ENCODE measurements around the gene HPS5. TPM values are rescaled to one million over a fixed set of nuclear protein-coding genes. Genes with fewer than 3 reads are reported as not detected.
"Not testable (repeated sequence)": the region's sequence is repeated elsewhere in the genome, so short reads cannot be mapped to it uniquely, and the experiment has no call there.

The HPS5 gene
- total RNA-seq, 1 donor = 30.2 TPM

DNA sequence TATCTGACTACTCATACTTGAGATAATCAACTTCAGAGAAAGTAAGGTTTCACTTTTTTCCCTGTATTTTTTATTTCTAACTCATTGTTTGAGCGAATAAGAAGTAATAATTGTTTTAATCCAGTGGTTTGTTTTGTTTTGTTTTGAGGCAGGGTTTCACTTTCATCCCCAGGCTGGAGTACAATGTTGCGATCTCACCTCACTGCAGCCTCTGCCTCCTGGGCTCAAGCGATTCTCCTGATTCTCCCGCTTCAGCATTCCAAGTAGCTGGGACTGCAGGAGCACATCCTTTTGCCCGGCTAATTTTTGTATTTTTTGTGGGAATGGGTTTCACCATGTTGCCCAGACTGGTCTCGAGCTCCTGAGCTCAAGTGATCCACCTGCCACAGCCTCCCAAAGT lies 9.0 kb upstream of the HPS5 start:
- H3K27me3 ChIP-seq (ENCODE audit: insufficient read depth, low read length) = no peaks in the 10 kb centered on the region
- no peak overlapping the region for H3K4me3 ChIP-seq (ENCODE audit: low read length)
- no peaks in the 10 kb centered on the region for H3K9me3 ChIP-seq (ENCODE audit: low read depth, low read length)
- peaks cover 16% of the 10 kb centered on the region for H3K4me1 ChIP-seq (ENCODE audit: insufficient read depth, low read length)

DNA sequence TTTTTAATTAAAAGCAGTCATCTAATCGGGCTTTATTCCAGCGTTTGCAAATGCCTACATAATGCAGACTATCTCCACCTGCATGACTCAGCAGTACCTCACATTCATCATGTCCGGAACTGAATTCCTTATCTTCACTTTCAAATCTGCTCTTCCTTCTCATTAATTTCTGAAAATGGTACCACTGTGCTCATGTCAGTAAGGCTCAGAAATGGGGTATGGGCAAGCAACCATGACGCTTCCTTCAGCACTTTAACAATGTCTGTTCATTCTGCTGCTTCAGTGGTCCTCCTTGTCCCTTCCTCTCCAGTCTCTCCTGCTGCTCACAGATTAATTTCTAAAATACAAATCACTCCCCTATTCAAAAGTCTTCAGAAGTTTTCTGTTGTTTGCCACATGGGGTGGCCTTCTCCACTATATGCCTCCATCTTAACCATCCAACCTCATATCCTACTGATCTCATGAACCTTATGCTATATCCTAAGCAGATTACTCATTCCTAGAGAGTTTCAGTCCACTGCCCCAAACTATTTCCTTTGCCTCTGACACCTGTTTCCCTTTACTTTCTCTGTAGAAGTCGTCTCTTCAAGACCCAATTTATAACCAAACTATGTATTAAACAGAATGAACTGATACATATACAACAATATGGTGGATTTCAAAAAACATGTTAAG lies 7.4 kb upstream of the HPS5 start:
- Histone ChIP-seq H3K9me3 (ENCODE audit: low read depth, low read length) (no peaks in the 10 kb centered on the region), H3K27me3 (ENCODE audit: insufficient read depth, low read length) (no peaks in the 10 kb centered on the region), H3K4me1 (ENCODE audit: insufficient read depth, low read length) (peaks cover 24% of the 10 kb centered on the region), H3K4me3 (ENCODE audit: low read length) (no peak overlapping the region)

DNA sequence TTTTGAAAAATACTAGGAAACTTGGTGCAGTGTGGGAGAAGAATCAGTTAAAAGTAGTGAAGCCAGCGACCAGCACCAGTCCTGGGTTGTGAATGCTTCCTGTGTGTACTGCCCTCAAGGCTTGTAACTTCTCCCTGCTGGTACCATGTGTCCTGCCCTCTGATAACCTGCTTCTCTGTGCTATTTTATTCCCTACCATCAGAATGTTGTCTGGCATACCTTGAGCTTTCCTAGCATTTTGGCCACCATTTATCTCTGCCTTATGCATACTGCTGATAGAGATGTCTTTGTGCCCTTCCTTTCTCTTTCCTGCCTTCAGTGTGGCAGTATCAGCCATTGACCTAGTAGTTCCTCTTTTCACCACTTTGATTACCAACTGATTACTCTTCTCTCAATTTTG lies 2.4 kb upstream of the HPS5 start:
- no peaks in the 10 kb centered on the region for H3K9me3 ChIP-seq (ENCODE audit: low read depth, low read length)
- H3K27me3 ChIP-seq (ENCODE audit: insufficient read depth, low read length) = no peaks in the 10 kb centered on the region
- H3K4me3 ChIP-seq (ENCODE audit: low read length) = no peak overlapping the region
- H3K4me1 ChIP-seq (ENCODE audit: insufficient read depth, low read length) = peaks cover 48% of the 10 kb centered on the region

DNA sequence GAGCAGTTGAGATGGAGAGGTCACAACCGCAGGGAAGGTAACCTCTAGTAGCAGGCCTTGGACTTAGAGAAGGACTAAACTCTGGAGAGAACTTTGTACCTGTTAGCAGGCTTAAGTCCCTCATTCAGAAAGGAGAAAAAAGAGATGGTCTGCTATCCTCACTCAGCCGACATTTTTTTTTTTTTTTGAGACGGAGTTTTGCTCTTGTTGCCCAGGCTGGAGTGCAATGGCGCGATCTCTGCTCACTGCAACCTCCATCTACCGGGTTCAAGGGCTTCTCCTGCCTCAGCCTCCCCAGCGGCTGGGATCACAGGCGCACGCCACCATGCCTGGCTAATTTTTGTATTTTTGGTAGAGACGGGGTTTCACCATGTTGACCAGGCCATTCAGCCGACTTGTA lies 1.9 kb upstream of the HPS5 start:
- H3K4me3 ChIP-seq (ENCODE audit: low read length); H3K9me3 ChIP-seq (ENCODE audit: low read depth, low read length); H3K27me3 ChIP-seq (ENCODE audit: insufficient read depth, low read length): not testable (repeated sequence)
- H3K4me1 ChIP-seq (ENCODE audit: insufficient read depth, low read length) = peaks cover 47% of the 10 kb centered on the region

DNA sequence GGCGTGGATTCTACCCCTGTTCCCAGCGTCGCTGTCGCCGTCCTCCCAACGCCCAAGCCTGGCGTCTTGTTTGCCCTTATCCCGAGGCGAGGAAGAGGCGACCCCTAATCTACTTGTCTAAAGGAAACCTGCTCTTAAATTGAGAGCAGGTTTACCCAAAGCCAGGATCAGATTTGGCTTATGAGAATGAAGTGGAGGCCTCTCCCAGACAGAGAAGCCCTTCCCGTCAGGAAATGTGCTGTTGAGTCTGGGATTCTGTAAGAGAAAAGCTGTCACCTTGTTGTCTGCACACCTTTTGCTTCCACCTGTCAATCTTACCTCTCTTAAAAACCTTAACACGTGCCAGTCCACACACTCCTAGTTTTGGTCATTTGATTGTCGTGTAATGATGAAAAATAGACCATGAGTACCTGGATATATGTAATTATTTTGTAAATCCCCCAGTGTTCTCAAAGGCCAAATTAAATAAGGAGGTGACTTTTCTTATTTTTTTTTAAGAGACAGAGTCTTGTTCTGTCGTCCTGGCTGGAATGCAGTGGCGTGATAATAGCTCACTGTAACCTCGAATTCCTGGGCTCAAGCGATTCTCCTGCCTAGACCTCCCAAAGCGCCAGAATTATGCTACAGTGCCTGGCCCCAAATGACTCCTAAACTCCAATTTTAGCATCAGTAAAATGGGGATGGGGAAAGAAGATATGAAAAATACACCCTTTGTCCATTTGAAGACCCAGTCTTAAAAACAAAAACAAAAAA lies 1.1 kb upstream of the HPS5 start:
- Histone ChIP-seq H3K4me3 (ENCODE audit: low read length) (peak overlapping the region; percentile 84), H3K27me3 (ENCODE audit: insufficient read depth, low read length) (no peaks in the 10 kb centered on the region), H3K9me3 (ENCODE audit: low read depth, low read length) (no peaks in the 10 kb centered on the region), H3K4me1 (ENCODE audit: insufficient read depth, low read length) (peaks cover 47% of the 10 kb centered on the region)

DNA sequence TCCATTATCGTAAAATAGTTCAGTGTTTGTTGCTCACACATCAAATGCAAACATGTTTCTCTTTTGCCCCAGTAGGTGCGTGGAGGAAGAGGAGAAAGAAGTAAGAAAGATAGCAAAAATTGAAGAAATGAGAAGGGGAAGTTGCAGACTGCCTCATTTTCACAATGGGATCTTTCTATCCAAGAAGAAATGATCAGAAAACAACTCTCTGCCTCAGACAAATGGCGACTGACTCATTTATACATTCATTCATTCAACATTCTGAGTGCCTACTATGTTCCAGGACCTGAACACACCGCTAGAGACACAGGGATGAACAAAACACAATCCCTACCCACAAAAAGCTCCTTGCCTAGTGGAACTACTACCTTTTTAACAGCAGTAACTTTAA lies 367 bp downstream of the HPS5 start:
- peaks cover 47% of the 10 kb centered on the region for H3K4me1 ChIP-seq (ENCODE audit: insufficient read depth, low read length)
- H3K9me3 ChIP-seq (ENCODE audit: low read depth, low read length) = no peaks in the 10 kb centered on the region
- peak overlapping the region; percentile 84 for H3K4me3 ChIP-seq (ENCODE audit: low read length)
- no peaks in the 10 kb centered on the region for H3K27me3 ChIP-seq (ENCODE audit: insufficient read depth, low read length)

DNA sequence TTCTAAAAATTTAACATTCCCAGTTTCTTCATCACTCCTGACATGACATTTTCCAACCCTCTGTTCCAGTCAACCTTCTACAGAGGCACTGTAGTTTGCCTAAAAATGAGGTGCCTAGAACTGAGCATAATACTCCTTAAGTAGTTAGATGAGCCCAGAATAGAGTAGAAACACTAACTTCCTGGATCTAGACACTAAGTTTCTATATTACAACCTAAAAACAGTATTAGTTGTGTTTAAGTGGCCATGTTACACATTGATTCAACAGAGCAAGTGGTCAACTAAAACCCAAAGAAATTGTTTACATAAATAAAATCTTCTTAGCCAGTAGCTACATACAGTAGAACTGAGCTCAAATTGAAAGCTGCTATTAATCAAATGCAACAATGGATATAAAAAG lies 1.3 kb downstream of the HPS5 start:
- Histone ChIP-seq H3K4me3 (ENCODE audit: low read length) (no peak overlapping the region), H3K27me3 (ENCODE audit: insufficient read depth, low read length) (no peaks in the 10 kb centered on the region), H3K9me3 (ENCODE audit: low read depth, low read length) (no peaks in the 10 kb centered on the region), H3K4me1 (ENCODE audit: insufficient read depth, low read length) (peaks cover 47% of the 10 kb centered on the region)

DNA sequence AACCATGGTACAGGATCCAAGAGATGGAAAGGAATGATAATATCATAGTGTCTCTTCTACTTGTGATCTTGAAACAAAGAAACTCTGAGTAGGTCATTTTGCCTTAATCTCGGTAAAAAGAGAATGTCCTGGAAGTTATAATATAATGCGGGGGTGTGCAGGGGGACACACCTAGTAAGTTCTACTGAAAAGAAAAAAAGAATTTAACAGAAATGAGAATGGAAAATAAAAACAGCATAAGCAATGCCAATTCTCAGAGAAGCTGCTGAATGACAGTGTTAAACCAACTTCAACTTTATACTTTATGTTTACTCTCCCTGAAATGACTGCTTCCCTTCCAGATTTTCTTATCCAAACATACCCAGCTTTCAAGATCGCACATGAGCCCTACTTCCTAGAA lies 2.0 kb downstream of the HPS5 start:
- Histone ChIP-seq H3K4me3 (ENCODE audit: low read length) (no peak overlapping the region), H3K27me3 (ENCODE audit: insufficient read depth, low read length) (no peaks in the 10 kb centered on the region), H3K9me3 (ENCODE audit: low read depth, low read length) (no peaks in the 10 kb centered on the region), H3K4me1 (ENCODE audit: insufficient read depth, low read length) (peaks cover 50% of the 10 kb centered on the region)

DNA sequence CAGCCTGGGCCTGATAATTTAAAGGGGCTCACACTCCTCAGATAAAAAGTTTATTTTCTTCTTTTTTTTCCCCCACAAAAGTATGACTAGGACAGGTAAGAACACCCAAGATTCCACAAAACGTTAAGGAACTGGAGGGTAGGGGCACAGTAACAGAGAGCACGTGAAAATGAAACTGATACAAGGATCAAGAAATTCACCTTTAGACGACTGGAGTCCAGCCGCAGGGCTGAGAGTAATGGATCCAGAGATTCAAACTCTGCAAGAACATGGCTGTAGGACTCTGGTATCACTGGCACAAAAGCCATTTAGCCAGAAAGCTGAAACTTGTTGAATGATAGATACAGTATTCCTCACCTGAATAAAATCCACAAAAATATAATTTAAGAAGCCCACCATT lies 4.4 kb downstream of the HPS5 start:
- Histone ChIP-seq H3K27me3 (ENCODE audit: insufficient read depth, low read length) (no peaks in the 10 kb centered on the region), H3K9me3 (ENCODE audit: low read depth, low read length) (no peaks in the 10 kb centered on the region), H3K4me3 (ENCODE audit: low read length) (no peak overlapping the region), H3K4me1 (ENCODE audit: insufficient read depth, low read length) (peaks cover 33% of the 10 kb centered on the region)

DNA sequence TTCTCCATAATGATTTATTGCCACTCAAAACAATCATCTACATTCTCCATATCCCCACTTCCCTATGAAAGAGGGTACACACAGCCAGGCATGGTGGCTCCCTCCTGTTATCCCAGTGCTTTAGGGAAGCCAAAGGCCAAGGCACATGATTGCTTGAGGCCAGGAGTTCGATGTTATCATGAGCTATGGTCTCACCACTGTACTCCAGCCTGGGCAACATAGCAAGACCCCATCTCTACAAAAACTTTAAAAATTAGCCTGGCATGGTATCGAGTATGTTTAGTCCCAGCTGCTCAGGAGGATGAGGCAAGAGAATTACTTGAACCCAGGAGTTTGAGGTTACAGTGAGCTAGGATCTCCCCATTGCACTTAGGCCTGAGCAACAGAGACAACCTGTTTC lies 6.0 kb downstream of the HPS5 start:
- H3K9me3 ChIP-seq (ENCODE audit: low read depth, low read length) = no peaks in the 10 kb centered on the region
- H3K4me1 ChIP-seq (ENCODE audit: insufficient read depth, low read length) = peaks cover 37% of the 10 kb centered on the region
- no peak overlapping the region for H3K4me3 ChIP-seq (ENCODE audit: low read length)
- no peaks in the 10 kb centered on the region for H3K27me3 ChIP-seq (ENCODE audit: insufficient read depth, low read length)

DNA sequence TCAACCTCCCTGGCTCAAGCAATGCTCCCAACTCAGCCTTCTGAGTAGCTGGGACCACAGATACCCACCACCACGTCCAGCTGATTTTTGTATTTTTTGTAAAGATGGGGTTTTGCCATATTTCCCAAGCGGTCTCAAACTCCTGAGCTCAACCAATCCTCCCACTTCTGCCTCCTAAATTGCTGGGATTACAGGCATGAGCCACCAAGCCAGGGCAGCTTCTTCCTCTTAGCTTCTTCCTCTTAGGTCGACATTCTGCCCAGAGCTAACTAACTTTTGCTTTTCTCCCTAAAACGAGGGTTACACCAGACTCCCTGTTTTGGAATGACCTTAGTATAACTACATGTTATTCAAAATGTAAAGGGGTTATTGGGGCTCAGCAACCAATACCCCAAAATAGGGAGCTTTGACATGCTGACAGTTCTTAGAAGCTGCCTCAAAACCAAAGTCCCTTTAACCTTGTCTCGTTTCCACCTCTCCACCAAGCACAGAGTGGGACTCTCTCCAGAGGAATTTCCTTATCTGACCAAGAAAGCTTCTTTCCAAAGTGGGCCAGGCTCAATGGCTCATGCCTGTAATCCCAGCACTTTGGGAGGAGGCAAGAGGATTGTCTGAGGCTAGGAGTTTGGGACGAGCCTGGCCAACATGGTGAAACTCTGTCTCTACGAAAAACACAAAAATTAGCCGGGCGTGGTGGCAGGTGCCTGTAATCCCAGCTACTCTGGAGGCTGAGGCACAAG lies 7.0 kb downstream of the HPS5 start:
- Histone ChIP-seq H3K27me3 (ENCODE audit: insufficient read depth, low read length) (no peaks in the 10 kb centered on the region), H3K9me3 (ENCODE audit: low read depth, low read length) (no peaks in the 10 kb centered on the region), H3K4me1 (ENCODE audit: insufficient read depth, low read length) (peaks cover 35% of the 10 kb centered on the region), H3K4me3 (ENCODE audit: low read length) (no peak overlapping the region)

DNA sequence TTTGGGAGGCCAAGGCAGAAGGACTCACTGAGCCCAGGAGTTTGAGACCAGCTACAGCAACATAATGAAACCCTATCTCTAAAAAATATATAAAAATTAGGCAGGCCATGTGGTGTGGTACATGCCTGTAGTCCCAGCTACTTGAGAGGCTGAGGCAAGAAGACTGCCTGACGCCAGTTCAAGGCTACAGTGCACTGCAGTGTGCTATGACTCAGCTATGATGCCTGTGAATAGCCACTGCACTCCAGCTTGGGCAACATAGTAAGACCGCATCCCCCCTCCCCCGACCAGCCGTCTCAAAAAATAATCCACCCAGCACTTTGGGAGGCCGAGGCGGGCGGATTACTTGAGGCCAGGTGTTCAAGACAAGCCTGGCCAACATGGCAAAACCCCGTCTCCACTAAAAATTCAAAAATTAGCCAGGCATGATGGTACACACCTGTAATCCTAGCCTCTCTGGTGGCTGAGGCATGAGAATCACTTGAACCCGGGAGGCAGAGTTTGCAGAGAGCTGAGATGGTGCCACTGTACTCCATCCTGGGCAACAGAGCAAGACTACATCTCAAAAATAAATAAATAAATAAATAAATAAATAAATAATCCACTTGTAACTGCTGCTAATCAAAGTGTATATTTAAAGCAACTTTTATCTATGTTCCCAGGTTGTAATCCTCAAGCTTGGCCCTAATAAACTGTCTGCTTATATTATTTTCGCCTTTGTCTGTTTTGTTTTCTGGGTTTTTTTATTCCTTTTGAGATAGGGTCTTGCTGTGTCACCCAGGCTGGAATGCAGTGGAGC lies 7.8 kb downstream of the HPS5 start:
- peaks cover 28% of the 10 kb centered on the region for H3K4me1 ChIP-seq (ENCODE audit: insufficient read depth, low read length)
- no peaks in the 10 kb centered on the region for H3K27me3 ChIP-seq (ENCODE audit: insufficient read depth, low read length)
- H3K9me3 ChIP-seq (ENCODE audit: low read depth, low read length) = no peaks in the 10 kb centered on the region
- no peak overlapping the region for H3K4me3 ChIP-seq (ENCODE audit: low read length)

DNA sequence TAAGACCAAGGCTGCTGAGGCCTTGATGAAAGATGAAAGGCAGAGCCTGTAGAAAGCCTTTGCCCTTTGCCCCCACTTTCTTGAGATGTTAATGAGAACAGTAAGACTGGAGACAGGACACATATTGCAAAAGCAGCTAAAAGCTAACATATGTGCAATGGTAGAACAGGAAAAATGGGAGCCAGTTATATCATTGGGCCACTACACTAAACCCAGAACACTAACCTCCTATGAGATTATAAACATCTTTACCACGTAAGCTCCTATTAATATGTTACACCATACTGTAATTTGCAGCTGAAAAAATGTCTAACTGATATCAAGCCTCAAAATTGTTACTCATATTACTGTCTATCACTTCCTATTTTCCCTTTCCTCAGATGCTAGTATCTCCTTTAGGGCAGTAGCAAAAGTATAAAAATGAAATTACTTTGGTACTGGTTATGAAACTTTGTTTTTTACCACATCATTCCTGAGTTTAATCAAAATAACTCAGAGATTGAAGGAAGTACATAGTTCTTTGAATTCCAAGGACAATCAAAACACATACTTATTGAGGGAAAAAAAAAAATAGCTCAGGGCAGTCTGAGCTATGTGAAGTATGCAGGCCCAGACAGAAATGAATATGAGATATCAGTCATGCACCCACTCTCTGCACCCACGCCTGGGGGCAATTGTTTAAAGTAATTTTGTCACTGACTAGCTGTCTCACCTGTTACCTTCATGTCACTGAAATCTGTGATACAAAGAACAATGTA lies 9.1 kb downstream of the HPS5 start:
- Histone ChIP-seq H3K27me3 (ENCODE audit: insufficient read depth, low read length) (no peaks in the 10 kb centered on the region), H3K9me3 (ENCODE audit: low read depth, low read length) (no peaks in the 10 kb centered on the region), H3K4me1 (ENCODE audit: insufficient read depth, low read length) (peaks cover 27% of the 10 kb centered on the region)

DNA sequence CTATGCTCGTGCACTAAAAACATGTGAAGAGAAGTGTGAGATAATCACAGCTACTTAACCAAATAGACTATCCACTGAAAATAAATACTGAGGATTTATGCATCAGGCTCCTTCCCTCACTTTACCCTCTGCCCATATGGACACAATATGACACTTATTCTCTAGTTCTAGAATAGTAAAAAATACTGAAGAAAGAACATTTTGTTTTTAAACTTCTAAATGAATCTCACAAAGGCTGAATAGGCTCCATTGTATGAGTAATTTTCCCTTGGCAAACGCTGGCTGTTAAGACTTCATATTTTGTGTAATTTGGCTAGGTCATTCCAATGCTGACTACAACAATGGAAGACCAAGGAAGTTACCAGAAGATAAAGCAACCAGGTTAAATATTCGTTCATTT lies 9.9 kb downstream of the HPS5 start:
- H3K9me3 ChIP-seq (ENCODE audit: low read depth, low read length) = no peaks in the 10 kb centered on the region
- H3K4me1 ChIP-seq (ENCODE audit: insufficient read depth, low read length) = peaks cover 27% of the 10 kb centered on the region
- no peak overlapping the region for H3K4me3 ChIP-seq (ENCODE audit: low read length)
- H3K27me3 ChIP-seq (ENCODE audit: insufficient read depth, low read length) = no peaks in the 10 kb centered on the region

More for the DNA sequence above, 9.1 kb downstream of the HPS5 start:
- H3K4me3 ChIP-seq (ENCODE audit: low read length) = no peak overlapping the region

Measured in mononuclear cell (primary cell).